ENCODE measurements around the gene COL4A3. TPM values are rescaled to one million over a fixed set of nuclear protein-coding genes. Genes with fewer than 3 reads are reported as not detected.

The COL4A3 gene
- total and polyA plus RNA-seq, 8 donors, result under 0.01 to 2.9 (median 0.90) TPM

- intact Hi-C loops (cut with DNase I; ENCODE audit: low total_unique reads), result no loop called here
- H3K27ac ChIP-seq, result no peak overlapping the region
Measured at GRCh38 chr2:227153758-227154486, 10.5 kb upstream of the COL4A3 start.

GRCh38 chr2:227154986-227155774 is 9.2 kb upstream of the COL4A3 start:
- intact Hi-C loops (cut with DNase I; ENCODE audit: low total_unique reads), result no loop called here
- Histone ChIP-seq H3K36me3 (no peaks in the 10 kb centered on the region), H3K27ac (no peak overlapping the region), H3K4me3 (no peak overlapping the region), H3K27me3 (no peaks in the 10 kb centered on the region), H3K4me1 (peaks cover 0 to 7% (median 0%) of the 10 kb centered on the region in 4 donors), H3K9me3 (no peaks in the 10 kb centered on the region)
- TF ChIP-seq POLR2AphosphoS5 (IDR thresholded peaks at IDR 0.05), result no peak
- no peak for TF ChIP-seq EP300 (IDR thresholded peaks at IDR 0.05)
- no peak for TF ChIP-seq CTCF (IDR thresholded peaks at IDR 0.05)
- TF ChIP-seq POLR2A (IDR thresholded peaks at IDR 0.05), result no peak
- WGBS, 5 donors, result 77 to 83% (median 79%) methylated on average over 6 of the region's 6 CpGs
- DNase-seq, result no peak

More at GRCh38 chr2:227153758-227154486, 10.5 kb upstream of the COL4A3 start:
- DNase-seq, result peak; percentile 32 to 42
- Histone ChIP-seq H3K9me3 (no peaks in the 10 kb centered on the region), H3K4me3 (no peak overlapping the region), H3K4me1 (peaks cover 0 to 7% (median 0%) of the 10 kb centered on the region in 4 donors), H3K36me3 (no peaks in the 10 kb centered on the region), H3K27me3 (no peaks in the 10 kb centered on the region)
- TF ChIP-seq CTCF (IDR thresholded peaks at IDR 0.05) (no peak), POLR2AphosphoS5 (IDR thresholded peaks at IDR 0.05) (peak in 1 of 3 donors; percentile 9)
- 56 to 63% (median 61%) methylated on average over 4 of the region's 4 CpGs for WGBS, 5 donors

GRCh38 chr2:227160164-227160563 is 4.3 kb upstream of the COL4A3 start:
- Histone ChIP-seq H3K9me3 (no peaks in the 10 kb centered on the region), H3K27ac (no peak overlapping the region), H3K4me3 (no peak overlapping the region), H3K4me1 (peaks cover 8 to 22% (median 21%) of the 10 kb centered on the region in 4 donors), H3K36me3 (no peaks in the 10 kb centered on the region), H3K27me3 (peaks cover 0 to 30% (median 22%) of the 10 kb centered on the region in 3 donors)
- TF ChIP-seq POLR2AphosphoS5 (IDR thresholded peaks at IDR 0.05) (no peak), CTCF (IDR thresholded peaks at IDR 0.05) (no peak), EP300 (IDR thresholded peaks at IDR 0.05) (no peak), POLR2A (IDR thresholded peaks at IDR 0.05) (no peak)
- intact Hi-C loops (cut with DNase I; ENCODE audit: low total_unique reads), result no loop called here
- 54 to 64% (median 59%) methylated on average over 2 of the region's 2 CpGs for WGBS, 5 donors
- DNase-seq, result no peak

- H3K36me3 ChIP-seq, result no peaks in the 10 kb centered on the region
- peaks cover 0 to 4% (median under 1%) of the 10 kb centered on the region in 4 donors for H3K9me3 ChIP-seq
- peaks cover 0 to 33% (median 22%) of the 10 kb centered on the region in 3 donors for H3K27me3 ChIP-seq
- H3K27ac ChIP-seq, result no peak overlapping the region
- peaks cover 8 to 24% (median 21%) of the 10 kb centered on the region in 4 donors for H3K4me1 ChIP-seq
- no peak for DNase-seq
- no peak overlapping the region for H3K4me3 ChIP-seq
- intact Hi-C loops (cut with DNase I; ENCODE audit: low total_unique reads), result no loop called here
- no peak for TF ChIP-seq POLR2A (IDR thresholded peaks at IDR 0.05)
- no peak for TF ChIP-seq POLR2AphosphoS5 (IDR thresholded peaks at IDR 0.05)
- TF ChIP-seq EP300 (IDR thresholded peaks at IDR 0.05), result no peak
- TF ChIP-seq CTCF (IDR thresholded peaks at IDR 0.05), result no peak
Measured at GRCh38 chr2:227161947-227162346, 2.5 kb upstream of the COL4A3 start.

Measured in stomach (tissue), 9 donors.